ENCODE measurements around the gene CCDC61. TPM values are rescaled to one million over a fixed set of nuclear protein-coding genes. Genes with fewer than 3 reads are reported as not detected.

Gene CCDC61
- total RNA-seq, 2 experiments from 2014 or later: 14.2 to 20.1 TPM

- Histone ChIP-seq H3K9me2 (ENCODE audit: insufficient read depth, low read length) (no peaks in the 10 kb centered on the region), H3K36me3 (ENCODE audit: insufficient read depth, low read length) (peaks cover 5% of the 10 kb centered on the region; the same call in 1 of the 2 replicates), H3K4me1 (ENCODE audit: insufficient read depth, low read length, poor library complexity, severe bottlenecking) (no peaks in the 10 kb centered on the region), H2AFZ (ENCODE audit: low read length) (no peak overlapping the region), H3K79me2 (ENCODE audit: insufficient read depth, low read depth, low read length) (no peaks in the 10 kb centered on the region), H4K20me1 (ENCODE audit: insufficient read depth, low read length) (no peaks in the 10 kb centered on the region), H3K27ac (ENCODE audit: low read depth, low read length, poor library complexity, severe bottlenecking) (no peak overlapping the region), H3K4me3 (ENCODE audit: low read depth, low read length, poor library complexity, severe bottlenecking) (no peak overlapping the region), H3K9me3 (ENCODE audit: low read length) (no peaks in the 10 kb centered on the region), H3K4me2 (ENCODE audit: low read length) (no peak overlapping the region)
- DNase-seq (ENCODE audit: low spot score): no peak
- ChIA-PET CTCF (ENCODE audit: unreplicated experiment) (no interaction called here), POLR2A (no interaction called here)
- intact Hi-C loops (cut with micrococcal nuclease; ENCODE audit: unreplicated experiment): loop anchor here (10.0 kb wide), 1 partner anchor 161 kb away; no protein-coding TSS in a partner anchor
- BruUV-seq (replicated peaks): no TSS peak
- no peak for TF ChIP-seq CTCF (conservative IDR thresholded peaks at IDR 0.05; ENCODE audit: low read length)
- no peak for TF ChIP-seq EZH2phosphoT487 (IDR thresholded peaks at IDR 0.05; ENCODE audit: borderline replicate concordance, low read depth, low read length)
Measured at GRCh38 chr19:46023311-46023779, 28.1 kb downstream of the CCDC61 start.

- ChIA-PET POLR2A (no interaction called here), CTCF (ENCODE audit: unreplicated experiment) (no interaction called here)
- peaks cover 8% of the 10 kb centered on the region; the same call in 1 of the 2 replicates for H3K36me3 ChIP-seq (ENCODE audit: insufficient read depth, low read length)
- DNase-seq (ENCODE audit: low spot score): no peak
- H3K27ac ChIP-seq (ENCODE audit: low read depth, low read length, poor library complexity, severe bottlenecking): no peak overlapping the region
- H3K79me2 ChIP-seq (ENCODE audit: insufficient read depth, low read depth, low read length): no peaks in the 10 kb centered on the region
- no peak overlapping the region for H2AFZ ChIP-seq (ENCODE audit: low read length)
- H3K9me3 ChIP-seq (ENCODE audit: low read length): peaks cover 4% of the 10 kb centered on the region; the same call in 1 of the 2 replicates
- no TSS peak for BruUV-seq (replicated peaks)
- H3K9me2 ChIP-seq (ENCODE audit: insufficient read depth, low read length): no peaks in the 10 kb centered on the region
- H3K4me2 ChIP-seq (ENCODE audit: low read length): no peak overlapping the region
- H3K4me3 ChIP-seq (ENCODE audit: low read depth, low read length, poor library complexity, severe bottlenecking): no peak overlapping the region
- H3K4me1 ChIP-seq (ENCODE audit: insufficient read depth, low read length, poor library complexity, severe bottlenecking): no peaks in the 10 kb centered on the region
- H4K20me1 ChIP-seq (ENCODE audit: insufficient read depth, low read length): no peaks in the 10 kb centered on the region
- intact Hi-C loops (cut with micrococcal nuclease; ENCODE audit: unreplicated experiment): loop anchor here (10.0 kb wide), 1 partner anchor 159 kb away; no protein-coding TSS in a partner anchor
- TF ChIP-seq CTCF (conservative IDR thresholded peaks at IDR 0.05; ENCODE audit: low read length): no peak
- no peak for TF ChIP-seq EZH2phosphoT487 (IDR thresholded peaks at IDR 0.05; ENCODE audit: borderline replicate concordance, low read depth, low read length)
Measured at GRCh38 chr19:46025835-46026234, 30.6 kb downstream of the CCDC61 start.

GRCh38 chr19:46030812-46031550 is 35.7 kb downstream of the CCDC61 start:
- no peaks in the 10 kb centered on the region for H3K79me2 ChIP-seq (ENCODE audit: insufficient read depth, low read depth, low read length)
- intact Hi-C loops (cut with micrococcal nuclease; ENCODE audit: unreplicated experiment): no loop called here
- no peaks in the 10 kb centered on the region for H3K4me1 ChIP-seq (ENCODE audit: insufficient read depth, low read length, poor library complexity, severe bottlenecking)
- TF ChIP-seq EZH2phosphoT487 (IDR thresholded peaks at IDR 0.05; ENCODE audit: borderline replicate concordance, low read depth, low read length) (no peak), CTCF (conservative IDR thresholded peaks at IDR 0.05; ENCODE audit: low read length) (no peak)
- POLR2A ChIA-PET: no interaction called here
- no peaks in the 10 kb centered on the region for H4K20me1 ChIP-seq (ENCODE audit: insufficient read depth, low read length)
- H3K4me2 ChIP-seq (ENCODE audit: low read length): no peak overlapping the region
- CTCF ChIA-PET (ENCODE audit: unreplicated experiment): interaction anchor here (0.5 kb wide), 1 partner anchor 1576 kb away, joined by 4 read pairs; no protein-coding TSS in a partner anchor
- no peaks in the 10 kb centered on the region for H3K9me2 ChIP-seq (ENCODE audit: insufficient read depth, low read length)
- H3K4me3 ChIP-seq (ENCODE audit: low read depth, low read length, poor library complexity, severe bottlenecking): no peak overlapping the region
- DNase-seq (ENCODE audit: low spot score): no peak
- no peak overlapping the region for H2AFZ ChIP-seq (ENCODE audit: low read length)
- peaks cover 4% of the 10 kb centered on the region; the same call in 1 of the 2 replicates for H3K9me3 ChIP-seq (ENCODE audit: low read length)
- peaks cover 8% of the 10 kb centered on the region; the same call in 1 of the 2 replicates for H3K36me3 ChIP-seq (ENCODE audit: insufficient read depth, low read length)
- BruUV-seq (replicated peaks): no TSS peak
- H3K27ac ChIP-seq (ENCODE audit: low read depth, low read length, poor library complexity, severe bottlenecking): no peak overlapping the region

Measured in OCI-LY7 (cell line).